Superior temporal gyrus (tissue), 1 donor: ENCODE results near the gene FTSJ1.

Source experiments
- DNase-seq: peaks from one replicate; pipeline ENCODE4 v3.0.0-alpha.2; 2016; ENCODE audit errors: extremely low spot score

Gene FTSJ1

DNA sequence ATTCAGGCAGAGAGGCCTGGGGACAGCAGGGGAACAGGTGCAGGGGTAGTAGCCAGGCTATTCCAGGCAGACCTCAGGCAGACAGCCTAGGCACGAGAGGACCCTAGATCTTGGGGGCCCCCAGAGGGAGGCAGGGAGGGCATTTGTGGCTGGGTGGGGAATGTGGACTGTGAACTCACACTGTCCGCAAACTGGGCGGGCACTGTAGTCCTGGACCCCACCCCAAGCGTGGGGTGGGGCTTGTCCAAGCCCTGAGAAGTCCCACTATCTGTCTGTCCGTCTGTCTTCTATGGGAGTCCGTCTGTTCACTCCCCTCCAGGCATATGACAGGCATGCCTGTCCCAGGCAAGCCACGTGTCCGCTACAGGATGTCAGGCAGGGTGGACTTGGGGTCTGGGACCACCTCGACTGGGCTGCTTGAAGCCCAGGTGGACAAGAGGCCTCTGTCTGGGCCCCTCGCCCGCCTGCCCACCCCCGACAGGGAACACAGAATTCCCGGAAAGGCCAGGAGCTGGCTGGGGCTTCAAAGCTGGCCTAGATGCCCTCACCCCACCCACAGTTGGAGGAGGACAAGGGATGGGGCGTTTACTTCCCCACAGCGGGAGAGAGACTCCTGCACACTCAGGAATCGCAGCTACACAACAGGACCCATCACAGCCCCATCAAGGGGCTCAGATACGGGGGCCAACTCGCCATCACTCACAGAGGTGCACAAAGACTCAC is 5.7 kb upstream of the FTSJ1 start, which contains the start of gene SLC38A5:
Gene SLC38A5, minus strand, starts transcription at position 151 of the 723 bp plus-strand sequence. CDS start 2,336 bp downstream, outside the sequence.
- no peak for DNase-seq

DNA sequence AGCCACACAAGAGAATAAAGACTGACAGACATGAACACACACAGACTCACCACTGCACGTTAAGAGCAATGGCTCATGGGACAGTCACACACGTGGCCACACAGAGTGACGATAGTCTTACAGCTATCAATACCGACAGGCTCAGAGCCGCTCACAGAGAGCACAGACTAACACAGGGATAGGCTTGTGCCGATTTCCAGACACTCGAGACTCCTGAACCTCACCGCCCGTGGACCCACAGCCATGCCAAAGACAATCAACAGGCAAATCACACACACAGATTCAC is 5.2 kb upstream of the FTSJ1 start:
- no peak for DNase-seq

DNA sequence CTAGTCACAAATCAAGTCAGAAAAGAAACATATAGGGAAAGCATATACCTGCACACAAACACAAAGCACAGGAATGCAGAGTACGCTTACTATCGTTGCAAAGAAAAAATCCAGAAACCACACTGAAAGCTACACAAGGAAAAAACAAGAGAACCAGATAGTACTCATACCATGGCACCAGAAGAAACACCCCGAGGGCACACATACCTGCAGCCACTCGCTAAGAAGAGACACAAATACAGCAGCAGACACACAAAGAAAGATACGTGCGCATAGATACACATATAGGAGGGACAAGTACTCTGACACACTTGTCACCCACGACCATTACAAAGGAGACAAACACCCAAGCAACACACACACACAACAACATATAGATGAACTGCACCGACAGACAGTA is 4.5 kb upstream of the FTSJ1 start:
- DNase-seq: no peak

DNA sequence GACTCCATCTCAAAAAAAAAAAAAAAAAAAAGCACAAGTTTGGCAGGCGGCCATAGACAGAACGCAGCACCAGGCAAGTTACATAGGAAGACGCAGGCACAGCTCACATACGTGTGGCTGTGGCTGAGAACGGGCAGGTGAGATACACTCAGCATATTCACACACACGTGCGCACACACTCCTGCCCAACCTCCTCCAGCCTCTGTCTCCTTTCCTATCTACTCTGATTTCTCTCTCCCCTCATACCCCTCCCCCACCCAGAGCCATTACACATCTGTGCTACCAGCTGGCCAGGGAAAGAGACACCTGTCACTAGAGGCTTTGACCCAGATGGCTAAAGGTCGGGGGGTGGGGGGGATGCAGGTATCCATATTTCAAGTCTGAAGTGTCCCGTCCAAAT is 3.8 kb upstream of the FTSJ1 start:
- no peak for DNase-seq

DNA sequence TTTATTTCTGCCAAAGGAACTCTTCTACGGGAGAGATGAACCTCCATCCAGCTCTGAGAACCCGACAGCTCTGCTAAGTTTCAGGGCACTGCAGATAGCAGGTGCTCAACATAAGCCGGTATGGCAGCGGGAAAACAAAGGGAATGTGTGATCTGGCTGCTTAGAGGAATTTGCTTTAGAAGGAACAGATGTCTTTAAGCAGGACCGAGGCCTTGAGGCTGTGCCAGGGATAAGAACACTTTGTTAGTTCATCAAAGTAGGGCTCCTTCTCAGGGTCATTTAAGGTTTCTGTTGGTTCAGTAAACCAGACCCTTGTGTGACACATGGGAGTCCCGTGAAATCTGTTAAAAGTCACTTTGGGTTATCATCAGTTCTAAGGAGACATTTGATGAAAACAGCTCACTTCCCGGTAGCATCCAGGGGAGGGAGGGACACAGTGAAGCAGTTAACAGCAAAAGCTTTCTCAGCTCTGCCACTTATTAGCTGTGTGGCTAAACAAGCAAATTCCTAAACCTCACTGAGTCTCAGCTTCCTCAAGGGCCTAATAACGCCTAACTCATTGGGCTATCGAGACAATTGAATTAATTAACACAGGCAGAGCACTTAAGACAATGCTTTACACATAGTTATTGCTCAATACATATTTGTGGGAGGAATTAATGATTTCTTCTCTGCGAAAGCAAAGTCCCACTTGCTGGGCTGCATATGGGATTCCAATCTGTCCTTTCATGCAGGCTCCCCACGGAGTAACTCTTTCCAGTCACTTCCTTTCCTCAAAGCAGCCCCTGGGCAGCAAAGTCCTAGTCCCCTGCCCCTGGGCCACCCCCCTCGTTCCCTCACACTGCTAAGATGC is 2.9 kb upstream of the FTSJ1 start:
- no peak for DNase-seq

DNA sequence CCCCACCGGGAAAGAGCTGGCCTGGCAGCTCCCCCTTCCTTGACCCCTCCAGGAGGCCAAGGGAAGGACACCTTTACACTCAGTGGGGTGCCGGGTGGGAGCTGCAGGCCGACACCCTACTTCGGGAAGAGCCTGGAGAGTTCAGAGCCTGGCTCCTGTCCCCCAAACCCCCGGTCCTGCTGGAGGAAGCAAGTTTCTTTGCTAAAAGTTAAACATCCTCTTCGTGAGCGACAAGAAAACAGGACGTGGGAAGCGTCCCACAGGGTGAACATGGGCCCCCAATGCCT is 2.4 kb upstream of the FTSJ1 start:
- no peak for DNase-seq

DNA sequence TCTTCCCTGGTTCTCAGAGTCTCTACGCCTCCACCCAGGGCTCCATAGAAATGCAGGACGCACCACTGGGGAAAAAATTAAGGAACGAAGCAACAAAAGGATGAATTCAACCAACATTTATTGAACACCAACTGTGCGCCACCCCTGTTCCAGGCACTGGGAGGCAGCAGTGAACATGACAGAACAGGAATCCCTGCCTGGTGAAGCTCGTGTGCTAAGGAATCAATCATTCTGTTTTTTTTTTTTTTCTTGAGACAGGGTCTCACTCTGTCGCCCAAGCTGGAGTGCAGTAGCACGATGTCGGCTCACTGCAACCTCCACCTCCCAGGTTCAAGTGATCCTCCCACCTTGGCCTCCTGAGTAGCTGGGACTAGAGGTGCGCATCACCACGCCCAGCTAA is 1.9 kb upstream of the FTSJ1 start:
- peak; percentile 9 for DNase-seq

DNA sequence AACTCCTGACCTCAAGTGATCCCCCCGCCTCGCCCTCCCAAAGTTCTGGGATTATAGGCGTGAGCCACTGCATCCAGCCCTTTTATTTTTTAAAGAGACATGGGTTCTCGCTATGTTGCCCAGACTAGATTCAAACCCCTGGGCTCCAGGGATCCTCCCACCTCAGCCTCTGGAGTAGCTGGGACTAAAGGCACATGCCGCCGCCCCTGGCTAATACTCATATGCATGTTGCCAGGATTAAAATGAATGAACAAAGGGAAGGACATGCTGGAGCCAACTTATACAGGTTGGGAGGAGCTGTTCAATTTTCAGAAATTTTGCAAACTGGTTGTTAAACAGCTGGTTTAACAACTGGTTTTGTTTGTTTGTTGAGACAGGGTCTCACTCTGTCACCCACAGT is 1.4 kb upstream of the FTSJ1 start:
- DNase-seq: no peak

DNA sequence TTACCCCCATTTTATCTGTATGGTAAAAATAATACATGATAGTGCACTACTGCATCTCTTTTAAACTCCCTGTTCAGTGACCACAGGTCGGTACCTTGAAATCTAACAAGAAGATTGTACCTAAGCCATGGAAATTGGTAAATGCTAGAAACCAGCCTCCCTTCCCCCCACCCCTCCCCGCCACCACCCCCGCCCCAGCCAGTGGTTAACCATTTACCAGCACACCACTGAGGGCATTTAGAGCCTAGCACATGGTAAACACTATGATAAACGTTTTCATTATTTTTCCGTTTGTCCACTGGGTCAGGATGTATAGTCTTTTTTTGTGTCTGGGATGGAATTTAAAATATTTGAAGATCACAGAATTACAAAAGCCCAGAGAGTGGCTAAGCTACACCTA is 703 bp upstream of the FTSJ1 start:
- DNase-seq: no peak

DNA sequence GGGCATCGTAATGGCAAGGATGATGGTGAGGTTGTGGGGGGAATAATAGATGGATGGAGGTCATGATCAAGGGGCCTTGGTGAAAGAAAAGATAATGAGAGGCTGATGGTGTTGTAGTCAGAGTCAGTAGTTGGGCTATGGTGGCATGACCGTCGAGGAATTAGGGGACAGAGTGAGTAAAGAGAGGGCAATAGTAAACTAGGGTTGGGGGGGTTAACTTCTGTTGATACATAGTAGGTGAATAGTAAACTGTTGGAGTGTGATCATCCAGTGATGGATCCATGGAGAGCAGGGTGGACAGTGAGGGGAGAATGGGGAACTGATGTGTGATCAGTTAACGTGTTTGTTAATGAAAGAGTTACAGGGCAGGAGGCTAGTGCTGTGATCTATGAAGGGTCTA is 920 bp downstream of the FTSJ1 start:
- no peak for DNase-seq

DNA sequence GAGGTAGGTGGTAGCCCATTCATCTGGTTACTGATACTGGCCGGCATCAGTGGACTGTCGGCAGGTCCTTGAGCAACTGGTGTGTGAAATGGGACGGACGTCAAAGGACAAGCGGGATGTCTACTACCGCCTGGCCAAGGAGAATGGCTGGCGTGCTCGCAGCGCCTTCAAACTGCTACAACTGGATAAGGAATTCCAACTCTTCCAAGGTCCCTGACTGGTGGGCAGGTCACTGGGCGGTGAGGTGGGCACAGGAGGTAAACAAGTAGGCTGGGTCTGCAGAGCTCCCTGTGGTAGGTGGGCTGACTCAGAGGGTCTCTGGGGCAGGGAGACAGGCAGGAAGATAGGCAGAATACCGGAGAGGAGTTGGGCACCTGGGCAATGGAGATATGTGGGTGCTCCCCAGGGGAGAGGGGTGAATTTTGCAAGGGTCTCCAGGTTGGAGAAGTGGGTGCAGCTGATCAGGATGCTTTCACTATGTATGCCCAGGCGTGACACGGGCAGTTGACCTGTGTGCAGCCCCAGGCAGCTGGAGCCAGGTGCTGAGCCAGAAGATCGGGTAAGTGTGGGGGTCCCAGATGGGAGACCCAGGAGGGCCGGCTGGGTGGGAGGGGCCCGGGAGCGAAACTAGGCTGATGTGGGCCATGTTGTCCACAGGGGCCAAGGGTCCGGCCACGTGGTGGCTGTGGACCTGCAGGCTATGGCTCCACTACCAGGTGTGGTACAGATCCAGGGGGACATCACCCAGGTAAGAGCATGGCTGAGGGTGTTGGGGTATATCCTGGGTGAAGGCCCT is 2.2 kb downstream of the FTSJ1 start:
- DNase-seq: no peak

DNA sequence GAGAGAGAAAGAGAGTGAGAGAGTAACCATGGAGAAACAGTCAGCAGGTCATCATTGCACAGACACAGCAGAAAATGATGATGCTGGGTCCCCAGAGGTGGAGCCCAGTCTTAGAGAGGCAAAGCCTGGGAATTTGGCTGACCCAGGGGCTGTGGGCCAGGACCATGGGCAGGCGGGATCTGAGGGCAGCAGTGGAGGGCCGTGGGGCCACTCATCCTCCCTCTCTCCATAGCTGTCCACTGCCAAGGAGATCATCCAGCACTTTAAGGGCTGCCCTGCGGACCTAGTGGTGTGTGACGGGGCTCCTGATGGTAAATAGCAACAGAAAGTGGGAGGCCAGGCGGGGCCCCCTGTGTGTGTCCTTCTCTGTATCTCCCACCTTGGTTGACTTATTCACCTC is 2.8 kb downstream of the FTSJ1 start:
- no peak for DNase-seq

DNA sequence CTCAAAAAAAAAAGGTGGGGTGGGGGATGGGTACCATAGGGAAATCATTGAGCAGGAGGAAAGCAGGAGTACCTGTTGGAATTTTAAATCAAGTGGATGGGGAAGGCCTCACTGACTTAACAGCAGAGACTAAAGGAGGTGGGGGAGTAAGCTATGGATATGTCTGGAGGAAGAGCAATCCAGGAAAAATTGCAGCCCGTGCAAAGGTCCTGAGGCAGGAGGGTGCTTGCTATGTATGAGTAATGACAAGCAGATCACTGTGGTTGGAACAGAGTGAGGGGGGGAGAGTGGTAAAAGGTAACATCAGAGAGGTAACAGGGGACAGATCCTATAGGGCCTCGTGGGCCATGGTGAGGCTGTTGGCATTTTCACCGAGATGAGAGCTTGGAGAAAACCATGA is 4.1 kb downstream of the FTSJ1 start:
- no peak for DNase-seq

DNA sequence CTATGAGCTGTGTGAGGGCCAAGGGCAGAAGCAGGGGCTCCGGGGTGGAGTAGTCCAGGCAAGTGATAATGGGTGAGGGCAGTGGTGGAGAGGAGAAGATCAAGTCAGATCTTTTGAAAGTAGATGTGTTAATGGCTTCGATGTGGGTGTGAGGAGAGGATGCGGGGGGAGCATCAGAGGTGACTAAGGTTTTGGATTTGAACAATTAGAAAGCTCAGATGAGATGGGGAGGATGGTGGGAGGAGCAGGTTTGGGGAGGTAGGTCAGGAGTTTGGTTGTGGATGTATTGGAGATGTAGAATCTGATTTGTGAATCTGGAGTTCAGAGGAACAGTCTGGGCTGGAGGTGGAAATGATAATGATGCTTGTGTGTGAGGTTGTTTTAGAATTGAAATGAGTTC is 4.6 kb downstream of the FTSJ1 start:
- no peak for DNase-seq

DNA sequence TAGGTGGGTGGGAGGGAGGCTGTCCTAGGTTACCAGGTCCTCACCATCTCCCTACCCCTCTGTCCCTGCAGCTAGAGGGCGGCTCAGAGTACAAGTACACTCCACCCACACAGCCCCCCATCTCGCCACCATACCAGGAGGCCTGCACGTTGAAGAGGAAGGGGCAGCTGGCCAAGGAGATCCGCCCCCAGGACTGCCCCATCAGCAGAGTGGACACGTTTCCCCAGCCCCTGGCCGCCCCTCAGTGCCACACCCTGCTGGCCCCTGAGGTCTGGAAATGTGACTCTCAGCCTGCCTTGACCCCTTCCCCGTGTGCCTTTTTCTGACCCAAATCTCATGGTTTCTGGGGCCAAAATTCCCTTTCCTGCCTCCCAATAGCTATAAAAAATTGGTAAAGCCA is 6.5 kb downstream of the FTSJ1 start:
- no peak for DNase-seq

DNA sequence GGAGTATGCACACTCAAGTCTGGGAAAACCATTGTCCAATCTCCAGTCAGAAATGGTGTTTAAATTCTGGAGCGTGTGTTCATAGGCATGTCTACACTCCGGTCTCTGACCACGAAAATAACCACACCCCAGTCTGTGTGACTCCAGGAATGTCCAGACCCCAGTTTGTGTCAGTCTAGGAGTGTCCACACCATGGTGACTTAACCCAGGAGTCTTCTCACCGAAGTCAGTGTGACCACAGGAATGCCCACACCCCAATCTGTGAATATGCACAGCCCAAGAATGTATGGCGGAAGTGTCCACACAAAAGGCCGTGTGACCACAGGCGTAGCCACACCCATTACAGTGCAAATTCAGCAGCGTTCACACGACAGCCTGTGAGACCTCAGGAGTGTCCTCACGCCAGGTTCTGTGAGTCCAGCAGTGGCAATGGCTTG is 11.4 kb downstream of the FTSJ1 start:
- no peak for DNase-seq

DNA sequence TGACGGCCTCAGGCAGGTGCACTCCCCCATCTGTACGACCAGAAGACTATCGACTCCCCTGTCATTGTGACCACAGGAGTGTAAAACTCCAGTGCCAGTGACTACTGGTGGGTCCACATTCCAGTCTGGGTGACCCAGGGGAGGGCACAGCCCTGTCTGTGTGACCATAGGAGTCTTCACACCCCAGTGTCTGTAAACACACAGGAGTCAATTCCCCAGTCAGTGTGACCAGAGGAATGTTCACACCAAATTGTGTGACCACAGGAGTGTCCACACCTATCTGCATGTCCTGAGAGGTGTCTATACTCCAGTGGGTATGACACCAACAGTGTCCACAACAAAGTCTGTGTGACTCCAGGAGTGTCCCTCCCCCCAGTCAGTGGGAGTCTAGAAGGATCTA is 12.0 kb downstream of the FTSJ1 start:
- DNase-seq: no peak

DNA sequence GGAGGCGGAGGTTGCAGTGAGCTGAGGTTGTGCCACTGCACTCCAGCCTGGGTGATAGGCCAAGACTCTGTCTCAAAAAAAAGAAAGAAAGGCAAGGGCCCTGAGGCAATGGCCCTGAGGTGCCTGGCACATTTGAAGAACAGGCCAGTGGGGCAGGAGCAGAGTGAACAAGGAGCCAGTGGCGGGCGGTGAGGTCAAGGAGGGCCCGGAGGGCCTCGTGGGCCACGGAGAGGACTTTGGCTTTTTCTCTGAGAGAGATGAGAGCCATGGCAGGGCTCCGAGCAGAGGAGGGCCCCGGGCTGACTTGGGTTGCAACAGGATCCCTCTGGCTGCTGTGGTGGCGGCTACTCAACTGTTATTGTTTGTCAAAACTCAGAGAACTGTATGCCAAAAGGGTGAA is 13.3 kb downstream of the FTSJ1 start:
- no peak for DNase-seq

DNA sequence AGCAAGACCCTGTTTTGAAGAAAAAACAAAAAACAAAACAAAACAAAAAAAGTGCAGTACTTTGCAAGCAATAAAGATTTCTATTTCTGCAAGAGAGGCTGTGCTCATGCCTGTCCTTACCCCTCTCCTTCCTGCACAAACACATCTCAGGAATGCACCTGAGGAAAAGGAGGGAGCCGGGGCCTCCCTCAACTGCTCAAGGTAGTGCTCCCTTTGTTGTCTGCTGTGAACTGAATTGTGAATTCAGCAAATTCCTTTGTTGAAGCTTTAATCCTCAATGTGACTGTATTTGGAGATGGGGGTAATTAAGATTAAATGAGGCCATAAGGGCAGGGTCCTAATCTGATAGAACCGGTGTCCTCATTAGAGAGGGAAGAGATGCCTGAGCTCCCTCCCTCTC is 13.9 kb downstream of the FTSJ1 start:
- no peak for DNase-seq

DNA sequence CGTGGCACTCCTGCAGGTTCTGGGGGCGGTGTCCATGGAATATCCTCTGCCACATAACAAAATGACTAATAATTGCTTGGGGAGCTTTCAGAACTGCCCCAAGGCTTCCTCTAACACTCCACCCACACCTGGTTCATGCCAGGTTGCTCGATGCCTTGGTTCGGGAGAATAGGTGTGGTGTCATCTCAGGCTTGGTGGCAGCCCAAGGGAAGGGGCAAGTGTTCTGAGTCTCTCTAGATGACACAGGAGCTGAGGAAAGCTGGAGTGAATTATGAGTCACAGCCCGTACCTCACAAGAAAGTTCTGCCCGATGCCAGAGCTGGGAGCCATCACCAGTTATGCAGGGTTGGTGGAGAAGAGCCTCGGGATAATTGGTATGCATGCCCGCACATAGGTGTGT is 14.7 kb downstream of the FTSJ1 start:
- no peak for DNase-seq

DNA sequence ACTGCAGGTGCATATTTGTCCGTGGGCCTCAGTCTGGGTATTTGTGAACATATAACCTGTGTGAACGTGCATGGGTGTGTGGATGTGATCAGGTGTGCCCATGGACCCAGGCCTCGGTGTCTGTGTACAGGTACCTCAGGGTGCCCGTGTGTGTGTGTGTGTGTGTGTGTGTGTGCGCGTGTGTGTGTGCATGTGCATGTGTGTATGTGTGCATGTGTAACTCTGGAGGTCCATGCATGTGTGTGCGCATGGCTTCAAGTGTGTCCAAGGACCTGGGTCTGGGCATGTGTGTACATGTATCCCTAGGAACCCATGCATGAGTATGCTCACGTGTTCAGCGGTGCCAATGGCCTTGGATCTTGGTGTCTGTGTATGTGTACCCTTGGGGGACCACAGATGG is 15.8 kb downstream of the FTSJ1 start:
- no peak for DNase-seq

DNA sequence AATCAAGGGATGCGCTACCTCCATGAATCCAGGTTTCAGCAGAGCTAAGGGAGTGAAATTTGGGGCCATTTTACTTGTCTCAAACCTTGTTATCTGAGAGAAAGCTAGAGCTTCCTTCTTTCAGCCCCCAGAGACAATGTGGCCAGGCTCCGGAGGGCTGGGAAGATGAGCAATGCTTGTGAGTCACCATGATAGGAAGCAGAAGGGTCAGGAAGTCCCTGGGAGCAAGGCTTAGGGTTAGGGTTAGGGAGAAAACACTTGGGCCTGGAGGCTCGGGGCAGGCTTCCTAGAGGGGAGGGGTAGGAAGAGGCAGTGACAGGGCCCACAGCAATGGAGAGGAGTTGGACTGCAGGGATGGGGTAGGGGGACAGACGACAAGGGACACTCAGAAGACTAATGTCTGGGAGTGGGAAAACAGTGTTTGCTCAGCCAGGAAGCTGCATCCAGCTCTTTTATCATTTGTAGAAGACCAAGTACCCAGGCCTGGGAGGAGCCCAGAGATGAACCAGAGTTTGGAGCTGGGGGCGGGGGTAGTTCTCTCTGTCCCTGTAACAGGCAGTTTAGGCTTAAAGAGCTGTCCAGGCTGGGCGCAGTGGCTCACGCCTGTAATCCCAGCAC is 16.4 kb downstream of the FTSJ1 start:
- DNase-seq: no peak
